ENCODE measurements around the gene ZBTB18. TPM values are rescaled to one million over a fixed set of nuclear protein-coding genes. Genes with fewer than 3 reads are reported as not detected.

The ZBTB18 gene
- total RNA-seq, 1 donor from 2014 or later, result 213 TPM

DNA sequence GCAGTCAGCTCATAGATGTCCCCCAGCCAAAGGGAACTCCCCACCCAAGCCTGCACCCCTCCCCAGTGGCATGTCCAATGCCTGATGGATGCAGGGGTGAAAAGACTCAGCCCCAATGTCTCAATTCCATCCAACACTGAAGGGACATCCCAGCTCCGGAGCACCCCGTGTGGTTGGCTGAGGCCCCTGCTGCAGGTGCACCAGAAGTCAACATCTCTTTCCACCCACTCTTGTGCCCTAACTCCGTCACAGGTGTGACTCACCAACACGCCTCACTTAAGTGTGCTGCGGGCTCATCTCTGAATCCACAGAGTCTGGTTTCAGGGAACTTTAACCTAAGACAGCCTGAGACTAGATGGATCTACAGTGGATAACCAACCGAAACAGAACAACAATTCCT, 40.9 kb upstream of the ZBTB18 start:
- TF ChIP-seq, protein P1, sequence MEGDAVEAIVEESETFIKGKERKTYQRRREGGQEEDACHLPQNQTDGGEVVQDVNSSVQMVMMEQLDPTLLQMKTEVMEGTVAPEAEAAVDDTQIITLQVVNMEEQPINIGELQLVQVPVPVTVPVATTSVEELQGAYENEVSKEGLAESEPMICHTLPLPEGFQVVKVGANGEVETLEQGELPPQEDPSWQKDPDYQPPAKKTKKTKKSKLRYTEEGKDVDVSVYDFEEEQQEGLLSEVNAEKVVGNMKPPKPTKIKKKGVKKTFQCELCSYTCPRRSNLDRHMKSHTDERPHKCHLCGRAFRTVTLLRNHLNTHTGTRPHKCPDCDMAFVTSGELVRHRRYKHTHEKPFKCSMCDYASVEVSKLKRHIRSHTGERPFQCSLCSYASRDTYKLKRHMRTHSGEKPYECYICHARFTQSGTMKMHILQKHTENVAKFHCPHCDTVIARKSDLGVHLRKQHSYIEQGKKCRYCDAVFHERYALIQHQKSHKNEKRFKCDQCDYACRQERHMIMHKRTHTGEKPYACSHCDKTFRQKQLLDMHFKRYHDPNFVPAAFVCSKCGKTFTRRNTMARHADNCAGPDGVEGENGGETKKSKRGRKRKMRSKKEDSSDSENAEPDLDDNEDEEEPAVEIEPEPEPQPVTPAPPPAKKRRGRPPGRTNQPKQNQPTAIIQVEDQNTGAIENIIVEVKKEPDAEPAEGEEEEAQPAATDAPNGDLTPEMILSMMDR (IDR thresholded peaks at IDR 0.05; ENCODE audit: partially characterized antibody, unreplicated experiment), result no peak
- Mint-ChIP-seq H3K4me3 (ENCODE audit: unreplicated experiment) (no peak overlapping the region), H3K27me3 (ENCODE audit: unreplicated experiment) (no peaks in the 10 kb centered on the region), H3K4me1 (ENCODE audit: low read depth, unreplicated experiment) (no peaks in the 10 kb centered on the region), H3K36me3 (ENCODE audit: unreplicated experiment) (no peaks in the 10 kb centered on the region), H3K27ac (ENCODE audit: unreplicated experiment) (no peak overlapping the region), H3K9me3 (ENCODE audit: unreplicated experiment) (peaks cover 2% of the 10 kb centered on the region)
- DNase-seq, result no peak

DNA sequence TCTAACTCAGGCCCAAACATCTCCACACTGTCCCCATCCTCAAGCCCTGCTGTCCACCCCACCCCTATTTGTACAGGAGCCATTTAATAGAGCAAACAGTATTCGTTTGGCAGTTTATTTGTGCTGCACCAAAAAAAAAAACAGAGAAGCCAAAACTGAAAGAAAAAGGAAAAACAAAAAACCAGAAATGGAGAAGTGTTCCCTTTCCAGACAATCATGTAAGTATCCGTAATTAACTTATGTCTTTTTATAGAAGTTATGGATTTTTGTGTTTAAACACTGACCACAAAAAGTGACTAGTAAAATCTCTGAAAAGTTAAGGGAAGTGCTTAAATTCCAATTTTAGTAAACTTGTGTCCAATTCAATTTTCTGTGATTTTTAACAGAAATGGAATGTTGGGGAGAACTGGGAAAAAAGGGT, 40.4 kb upstream of the ZBTB18 start:
- peaks cover 2% of the 10 kb centered on the region for H3K9me3 Mint-ChIP-seq (ENCODE audit: unreplicated experiment)
- TF ChIP-seq, protein P1 (IDR thresholded peaks at IDR 0.05; ENCODE audit: partially characterized antibody, unreplicated experiment), result no peak
- H3K4me3 Mint-ChIP-seq (ENCODE audit: unreplicated experiment), result no peak overlapping the region
- DNase-seq, result no peak
- no peaks in the 10 kb centered on the region for H3K36me3 Mint-ChIP-seq (ENCODE audit: unreplicated experiment)
- no peak overlapping the region for H3K27ac Mint-ChIP-seq (ENCODE audit: unreplicated experiment)
- no peaks in the 10 kb centered on the region for H3K27me3 Mint-ChIP-seq (ENCODE audit: unreplicated experiment)
- H3K4me1 Mint-ChIP-seq (ENCODE audit: low read depth, unreplicated experiment), result no peaks in the 10 kb centered on the region

DNA sequence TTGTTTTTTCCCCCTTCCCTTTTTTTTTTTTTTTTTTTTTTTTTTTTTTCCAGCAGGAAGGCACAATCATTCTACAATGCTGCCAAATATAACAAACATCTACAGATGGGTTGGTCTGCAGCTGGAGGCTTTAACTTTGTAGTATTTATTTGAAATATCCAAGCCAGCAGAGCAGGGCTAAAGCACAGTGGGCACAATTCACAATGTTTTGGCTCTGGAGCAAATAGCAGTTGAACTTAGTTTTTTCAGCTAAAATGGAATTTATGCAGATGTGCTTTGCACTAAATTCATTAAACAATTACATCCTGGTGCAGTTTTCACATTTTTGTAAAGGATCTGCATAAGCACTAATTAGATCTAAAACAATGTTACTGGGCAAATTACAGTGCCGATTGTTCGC, 39.8 kb upstream of the ZBTB18 start:
- Mint-ChIP-seq H3K36me3 (ENCODE audit: unreplicated experiment) (no peaks in the 10 kb centered on the region), H3K4me1 (ENCODE audit: low read depth, unreplicated experiment) (no peaks in the 10 kb centered on the region), H3K27me3 (ENCODE audit: unreplicated experiment) (no peaks in the 10 kb centered on the region), H3K4me3 (ENCODE audit: unreplicated experiment) (no peak overlapping the region), H3K27ac (ENCODE audit: unreplicated experiment) (no peak overlapping the region), H3K9me3 (ENCODE audit: unreplicated experiment) (peaks cover 2% of the 10 kb centered on the region)
- DNase-seq, result no peak
- TF ChIP-seq, protein P1 (IDR thresholded peaks at IDR 0.05; ENCODE audit: partially characterized antibody, unreplicated experiment), result no peak

DNA sequence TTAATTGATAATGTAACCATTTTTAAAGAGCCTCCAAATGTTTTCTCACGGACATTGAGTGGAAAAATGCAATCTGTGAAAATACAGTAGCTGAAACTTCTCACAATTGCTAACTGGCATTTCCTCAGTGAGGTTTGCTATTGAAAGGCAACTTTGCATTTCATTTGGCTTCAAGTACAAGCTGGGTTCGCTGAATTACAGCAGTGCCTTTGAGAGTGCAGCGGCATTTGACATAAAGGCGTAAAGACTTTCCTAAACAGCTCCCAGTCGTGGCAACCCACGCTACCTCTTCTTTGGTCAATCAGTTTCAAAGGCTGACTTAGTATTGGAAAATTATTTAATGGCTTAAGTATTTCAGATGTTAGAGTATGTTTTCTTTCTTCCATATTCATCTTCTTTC, 39.3 kb upstream of the ZBTB18 start:
- Mint-ChIP-seq H3K27ac (ENCODE audit: unreplicated experiment) (no peak overlapping the region), H3K4me3 (ENCODE audit: unreplicated experiment) (no peak overlapping the region)

DNA sequence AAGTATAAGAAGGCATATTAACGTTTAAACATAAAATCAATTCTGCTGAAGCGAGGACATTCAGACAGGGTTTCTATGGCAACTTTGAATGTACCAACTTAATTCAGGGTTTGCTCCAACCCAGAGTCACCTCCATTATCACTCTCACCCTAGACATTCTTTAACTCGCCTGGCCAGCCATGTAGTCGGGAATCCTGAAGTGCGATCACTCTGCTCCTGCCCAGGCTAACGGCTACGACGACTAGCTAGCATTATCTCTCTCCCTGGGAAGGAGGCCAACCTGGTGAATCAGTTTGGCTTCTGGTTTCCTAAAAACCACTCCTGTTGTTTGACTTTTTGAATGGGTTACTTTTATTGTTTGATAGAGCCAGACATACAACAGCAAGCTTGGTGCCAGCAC, 38.9 kb upstream of the ZBTB18 start:
- peaks cover 2% of the 10 kb centered on the region for H3K9me3 Mint-ChIP-seq (ENCODE audit: unreplicated experiment)
- H3K4me1 Mint-ChIP-seq (ENCODE audit: low read depth, unreplicated experiment), result no peaks in the 10 kb centered on the region
- H3K36me3 Mint-ChIP-seq (ENCODE audit: unreplicated experiment), result no peaks in the 10 kb centered on the region
- H3K4me3 Mint-ChIP-seq (ENCODE audit: unreplicated experiment), result no peak overlapping the region
- H3K27me3 Mint-ChIP-seq (ENCODE audit: unreplicated experiment), result no peaks in the 10 kb centered on the region
- no peak for DNase-seq
- TF ChIP-seq, protein P1 (IDR thresholded peaks at IDR 0.05; ENCODE audit: partially characterized antibody, unreplicated experiment), result no peak
- H3K27ac Mint-ChIP-seq (ENCODE audit: unreplicated experiment), result no peak overlapping the region

More for the DNA sequence above, 39.3 kb upstream of the ZBTB18 start:
- Mint-ChIP-seq H3K36me3 (ENCODE audit: unreplicated experiment) (no peaks in the 10 kb centered on the region), H3K4me1 (ENCODE audit: low read depth, unreplicated experiment) (no peaks in the 10 kb centered on the region), H3K27me3 (ENCODE audit: unreplicated experiment) (no peaks in the 10 kb centered on the region), H3K9me3 (ENCODE audit: unreplicated experiment) (peaks cover 2% of the 10 kb centered on the region)
- no peak for DNase-seq
- TF ChIP-seq, protein P1 (IDR thresholded peaks at IDR 0.05; ENCODE audit: partially characterized antibody, unreplicated experiment), result no peak

All from glutamatergic neuron (in vitro differentiated cells).